CD4-positive, alpha-beta T cell treated with Interferon gamma for 1 hour (primary cell): ENCODE measurements around the gene NEB.
"Not testable (repeated sequence)": the region's sequence is repeated elsewhere in the genome, so short reads cannot be mapped to it uniquely, and the experiment has no call there.

Experiments used
- DNase-seq: peaks from one replicate; pipeline ENCODE4 v3.0.0-alpha.2; 2020

Gene NEB

DNA sequence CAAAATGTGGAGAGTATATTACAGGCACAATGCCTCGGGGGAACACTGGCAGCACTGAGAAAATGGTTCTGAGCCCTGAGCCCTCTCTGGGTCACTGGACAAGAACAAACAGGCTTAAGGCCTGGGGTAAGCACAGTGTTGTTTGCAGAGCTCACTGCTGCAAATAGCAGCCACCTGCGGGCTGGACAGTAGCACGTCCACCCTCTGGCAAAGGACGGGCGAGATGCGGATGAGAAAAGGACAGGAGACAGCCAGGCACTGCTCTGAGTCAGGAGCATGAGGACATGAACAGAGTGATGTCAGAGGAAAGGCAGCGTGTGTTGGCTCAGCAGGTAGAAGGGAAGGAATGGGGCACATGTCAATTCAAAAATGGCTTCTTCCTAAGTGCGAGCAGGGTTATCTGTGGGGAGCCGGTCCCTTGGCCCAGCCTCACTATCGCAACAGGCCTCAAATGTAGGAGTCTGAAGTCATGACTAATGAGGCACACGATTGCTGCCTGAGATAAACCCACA lies 25.9 kb upstream of the NEB start:
- no peak for DNase-seq

DNA sequence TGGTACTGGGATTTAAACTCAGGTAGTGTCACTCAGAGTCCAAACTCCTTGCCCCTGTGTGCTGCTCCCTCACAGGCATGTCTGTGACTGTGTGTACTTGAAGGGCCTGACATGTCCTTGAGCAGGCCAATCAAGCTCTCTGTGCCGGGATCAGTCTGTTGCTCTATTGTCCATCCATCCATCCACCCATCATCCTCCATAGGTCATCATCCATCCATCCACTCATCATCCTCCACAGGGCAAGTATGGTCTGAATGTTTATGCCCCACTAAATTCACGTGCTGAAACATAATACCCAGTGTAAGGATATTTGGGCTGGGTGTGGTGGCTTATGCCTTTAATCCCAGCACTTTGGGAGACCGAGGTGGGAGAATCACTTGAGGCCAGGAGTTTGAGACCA lies 24.5 kb upstream of the NEB start:
- no peak for DNase-seq

DNA sequence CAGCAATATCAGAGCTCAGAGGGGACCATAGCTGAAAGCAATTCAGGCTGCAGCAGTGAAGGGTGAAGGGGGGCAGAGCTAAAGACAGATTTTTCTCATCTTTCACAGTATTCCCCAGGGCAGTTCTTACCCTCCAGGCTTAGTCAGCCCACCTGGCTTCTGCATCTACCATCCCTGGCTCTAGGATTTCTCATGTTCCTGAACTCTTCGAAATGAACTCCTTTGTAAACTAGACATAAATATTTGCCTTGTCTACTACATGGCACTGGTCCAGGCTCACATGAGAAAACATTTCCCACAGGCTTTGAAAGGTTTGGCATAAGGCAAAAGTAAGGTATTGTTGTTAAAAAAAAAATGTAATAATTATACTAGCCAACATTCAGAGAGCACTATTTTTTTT lies 23.6 kb upstream of the NEB start:
- DNase-seq: no peak

DNA sequence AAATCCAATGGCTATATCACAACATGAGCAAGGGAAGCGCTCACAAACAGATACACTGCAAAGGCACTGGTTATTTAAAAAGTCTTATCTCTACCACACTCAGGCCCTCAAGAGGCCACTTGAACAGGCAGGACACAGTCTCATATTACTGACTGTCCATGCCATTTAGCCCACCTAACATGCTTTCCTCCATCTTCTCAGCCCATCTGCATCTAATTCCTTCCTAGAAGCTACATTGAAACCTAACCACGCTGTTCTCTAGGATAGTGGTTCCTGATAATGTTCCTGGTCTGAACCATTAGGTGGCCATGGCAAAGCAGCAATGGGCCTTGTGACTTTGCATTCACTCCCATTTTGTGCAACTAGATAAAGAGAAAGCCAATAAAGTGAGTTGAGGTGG lies 22.5 kb upstream of the NEB start:
- DNase-seq: no peak

DNA sequence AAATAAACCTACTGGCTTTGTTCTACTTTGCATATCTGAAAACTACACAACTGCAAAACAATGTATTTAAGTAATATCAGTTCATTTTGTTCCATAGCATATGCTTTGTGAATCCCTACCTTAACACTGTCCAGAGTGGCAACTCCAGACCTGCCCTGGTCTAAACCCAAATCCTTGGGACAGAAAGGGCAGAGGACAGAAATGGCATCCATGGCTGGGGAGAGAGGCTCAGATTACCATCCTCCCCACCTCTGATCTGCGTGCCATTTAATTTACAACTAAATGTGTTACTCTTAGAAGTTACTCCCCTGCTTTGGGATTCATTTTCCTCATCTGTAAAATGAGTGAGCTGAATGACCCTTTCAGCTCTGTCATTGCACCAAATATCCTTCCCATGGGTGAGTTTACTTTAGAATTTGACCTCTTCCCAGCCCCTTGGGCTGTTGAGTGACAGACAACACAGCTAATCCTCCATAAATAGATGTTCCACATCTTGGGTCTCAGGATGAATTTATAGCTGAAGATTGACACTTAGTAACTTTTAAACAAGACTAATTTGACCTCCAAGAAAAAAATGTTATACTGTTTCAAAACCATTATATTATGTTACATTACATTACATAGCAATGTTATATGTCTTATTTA lies 20.1 kb upstream of the NEB start:
- no peak for DNase-seq

DNA sequence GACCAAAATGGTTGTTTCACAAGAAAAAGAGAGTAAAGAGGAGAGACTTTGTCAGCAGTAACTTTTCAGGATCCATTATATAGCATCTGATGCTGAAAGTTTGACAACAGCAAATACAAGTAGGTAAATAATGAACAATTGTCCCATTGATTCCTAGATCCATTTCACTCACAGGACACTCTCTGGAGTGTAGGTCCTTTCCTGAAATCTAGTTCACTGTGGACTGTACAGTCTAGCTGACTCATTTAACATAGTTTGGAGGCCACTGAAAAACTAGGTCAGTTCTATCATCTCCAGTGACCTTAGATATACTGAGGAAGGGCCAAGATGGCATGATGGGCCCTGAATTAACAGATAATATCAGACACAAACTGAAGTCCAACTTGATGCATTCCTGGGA lies 19.3 kb upstream of the NEB start:
- no peak for DNase-seq

DNA sequence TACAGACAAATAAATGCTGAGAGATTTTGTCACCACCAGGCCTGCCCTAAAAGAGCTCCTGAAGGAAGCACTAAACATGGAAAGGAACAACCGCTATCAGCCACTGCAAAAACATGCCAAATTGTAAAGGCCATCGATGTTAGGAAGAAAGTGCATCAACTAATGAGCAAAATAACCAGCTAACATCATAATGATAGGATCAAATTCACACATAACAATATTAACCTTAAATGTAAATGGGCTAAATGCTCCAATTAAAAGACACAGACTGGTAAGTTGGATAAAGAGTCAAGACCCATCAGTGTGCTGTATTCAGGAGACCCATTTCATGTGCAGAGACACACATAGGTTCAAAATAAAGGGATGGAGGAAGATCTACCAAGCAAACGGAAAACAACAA lies 11.0 kb upstream of the NEB start:
- DNase-seq: not testable (repeated sequence)

DNA sequence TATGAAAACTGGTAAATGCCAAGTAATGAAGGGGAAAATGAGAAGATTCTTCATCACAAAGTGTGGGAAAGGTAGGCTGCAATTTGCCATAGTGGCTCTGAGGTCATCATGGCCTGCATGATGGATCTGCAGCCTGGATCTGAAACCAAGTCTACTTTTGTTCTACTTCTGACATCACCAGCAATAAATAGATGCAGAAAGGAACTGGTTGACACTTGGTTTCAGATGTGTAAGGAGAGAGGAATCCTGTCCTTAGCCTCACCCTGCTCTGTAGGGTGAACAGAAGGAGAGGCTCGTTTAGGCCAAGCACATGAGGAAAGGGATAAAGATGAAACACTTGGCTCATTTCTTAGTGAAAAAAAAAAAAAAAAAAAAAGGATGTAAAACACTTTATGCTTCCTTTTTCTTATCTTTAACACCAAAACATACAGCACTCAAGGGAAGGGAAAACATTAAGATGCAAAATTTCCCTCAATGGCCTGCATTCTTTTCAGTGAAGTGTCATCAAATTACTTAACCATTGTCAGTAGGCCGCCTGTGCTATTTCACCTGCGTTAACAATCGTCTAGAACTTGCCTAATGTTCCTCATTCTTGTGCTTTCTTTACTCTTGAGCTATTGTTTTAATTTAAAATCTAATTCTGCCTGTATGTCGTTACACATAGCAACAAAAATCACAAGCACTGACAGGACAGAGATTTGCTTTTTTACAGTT lies 3.9 kb downstream of the NEB start:
- DNase-seq: no peak

DNA sequence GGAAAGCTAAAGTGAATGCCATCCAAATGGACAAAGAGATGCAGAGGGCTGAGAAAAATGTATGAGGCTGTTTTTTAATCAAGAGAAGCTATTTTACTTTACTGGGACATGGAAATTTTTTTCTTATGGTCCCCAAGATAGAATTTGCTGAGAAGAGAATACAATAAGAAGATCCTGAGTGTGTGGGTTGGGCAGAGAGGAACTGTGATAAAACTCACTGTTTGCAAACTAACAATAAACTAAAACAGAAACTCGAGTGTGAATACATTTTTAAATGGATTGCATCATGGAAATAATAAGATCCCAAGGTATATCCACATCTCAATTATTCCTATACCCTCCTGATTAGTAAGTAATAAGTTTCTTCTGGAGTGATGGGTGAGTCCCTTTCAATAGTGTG lies 4.4 kb downstream of the NEB start:
- no peak for DNase-seq

DNA sequence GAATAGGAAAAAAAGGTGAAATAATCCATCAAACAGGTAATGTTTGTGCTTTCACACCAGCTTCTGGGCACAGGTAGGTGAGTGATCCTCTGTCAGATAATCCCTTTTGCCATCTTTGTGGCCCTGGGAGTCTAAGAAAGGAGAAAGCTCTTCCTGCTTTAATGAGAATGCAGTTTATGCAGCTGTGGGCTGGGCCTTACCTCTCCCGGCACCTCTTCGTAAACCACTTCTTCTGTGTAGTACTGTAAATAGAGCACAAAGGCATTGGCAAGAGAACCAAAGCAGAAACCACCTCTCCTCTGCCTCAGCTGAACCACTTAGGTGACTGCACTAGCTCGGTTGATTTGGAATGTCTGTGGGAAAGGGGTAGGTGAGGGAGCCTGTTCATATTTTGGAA lies 4.9 kb downstream of the NEB start:
- DNase-seq: no peak

DNA sequence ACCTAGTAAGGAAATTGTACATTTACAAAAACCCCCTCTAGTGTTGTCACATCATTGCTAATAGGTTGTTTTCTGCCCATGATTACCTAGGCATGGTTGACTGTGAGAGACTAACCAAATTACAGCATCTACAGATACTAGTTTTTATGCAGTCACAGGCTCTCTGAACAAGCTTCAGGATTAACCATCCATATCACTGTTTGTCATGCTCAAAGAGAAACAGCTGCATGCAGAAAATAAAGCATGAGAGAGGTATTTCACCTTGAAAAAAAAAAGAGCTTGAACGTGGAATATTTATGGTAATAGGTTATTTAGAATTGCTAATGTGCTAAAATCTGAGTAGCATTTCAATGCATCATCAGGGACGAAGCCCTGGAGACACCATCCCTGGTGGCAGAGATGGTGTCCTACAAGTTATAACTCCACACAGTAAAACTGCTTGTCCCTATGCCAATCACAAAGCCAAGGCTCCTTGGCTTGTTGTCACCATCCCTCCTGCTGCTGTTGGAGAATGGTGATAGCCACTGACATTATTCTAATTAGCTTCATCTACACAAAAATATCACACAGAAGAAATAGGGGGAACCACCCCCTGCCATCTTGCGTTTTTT lies 5.4 kb downstream of the NEB start:
- no peak for DNase-seq

DNA sequence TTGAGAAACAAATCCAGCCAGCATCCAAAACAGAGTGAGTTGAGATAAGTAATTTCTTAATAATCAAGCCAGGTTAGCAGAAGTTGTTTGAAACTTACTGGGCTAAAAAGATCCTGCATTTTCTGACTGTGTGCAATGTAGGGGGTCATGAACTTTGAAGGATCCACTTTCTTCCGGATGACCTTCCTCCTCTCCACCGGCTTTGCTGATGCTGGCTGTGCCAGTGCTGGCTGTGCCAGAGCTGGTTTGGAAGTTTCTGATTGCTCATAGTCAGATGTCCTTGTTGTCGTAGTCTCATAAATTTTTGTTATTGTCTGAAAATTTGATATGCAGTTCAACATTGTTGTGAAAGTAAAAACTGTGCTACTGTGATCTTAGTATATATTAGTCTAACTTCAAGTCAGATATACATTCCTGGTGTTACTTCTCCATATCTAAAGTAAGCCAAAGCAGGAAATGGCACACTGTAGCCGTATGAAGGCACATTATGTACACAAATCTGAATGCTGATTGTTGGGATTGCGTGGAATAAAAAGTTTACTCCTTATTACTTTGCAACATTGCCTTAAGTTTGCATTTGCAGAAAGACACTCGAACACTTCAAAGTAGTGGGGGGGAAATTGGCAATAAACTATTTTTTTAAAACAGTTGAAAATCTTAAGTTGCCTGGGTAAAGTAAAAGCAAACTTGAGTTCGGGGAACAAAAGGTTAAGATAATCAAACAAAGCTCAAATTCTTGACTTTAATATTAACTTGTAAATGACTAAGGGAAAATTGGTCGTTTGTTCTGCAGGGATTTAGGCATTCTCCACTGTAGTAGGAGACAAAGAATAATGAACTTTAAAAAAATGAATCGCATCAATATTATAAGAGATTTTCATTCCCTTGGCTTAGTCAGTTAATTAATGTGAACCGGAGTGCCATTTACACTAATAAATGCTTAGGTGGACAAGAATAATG lies 6.4 kb downstream of the NEB start:
- DNase-seq: no peak

DNA sequence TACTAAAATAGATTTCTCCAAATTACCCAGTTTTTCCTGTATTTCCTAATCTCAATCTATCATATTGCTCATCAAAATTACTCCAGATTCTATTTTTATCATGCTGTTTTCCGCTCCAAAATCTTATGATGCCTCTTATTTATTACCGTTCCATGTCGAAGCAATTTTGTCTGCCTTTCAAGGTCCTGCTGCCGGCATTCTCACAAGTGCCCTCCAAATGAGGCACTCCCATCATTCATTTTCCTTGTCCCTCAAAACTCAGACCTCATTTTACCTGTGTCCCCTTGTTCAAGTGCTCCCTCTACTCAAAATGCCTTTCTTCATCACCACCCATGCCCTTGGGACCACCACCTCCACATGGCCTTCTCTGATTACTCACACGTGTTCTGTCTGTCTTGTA lies 13.1 kb downstream of the NEB start:
- no peak for DNase-seq

DNA sequence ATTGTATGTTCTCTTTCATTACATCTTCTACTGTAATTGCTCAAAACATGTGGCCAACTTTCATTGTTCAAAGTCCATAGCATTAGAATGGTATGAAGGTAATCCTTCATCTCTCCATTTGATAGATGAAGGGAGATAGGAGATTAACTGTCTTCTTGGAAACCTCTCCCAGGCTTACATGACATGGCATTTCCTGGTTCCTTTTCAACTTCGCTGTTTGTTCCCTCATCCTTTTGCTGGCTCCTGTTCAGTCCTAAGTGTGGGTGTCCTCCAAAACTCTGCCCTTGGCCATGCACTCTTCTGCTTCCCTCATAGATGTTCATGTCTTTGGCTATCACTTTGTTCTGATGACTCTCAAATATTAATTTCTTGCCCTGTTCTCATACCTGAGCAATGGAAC lies 13.8 kb downstream of the NEB start:
- DNase-seq: no peak

DNA sequence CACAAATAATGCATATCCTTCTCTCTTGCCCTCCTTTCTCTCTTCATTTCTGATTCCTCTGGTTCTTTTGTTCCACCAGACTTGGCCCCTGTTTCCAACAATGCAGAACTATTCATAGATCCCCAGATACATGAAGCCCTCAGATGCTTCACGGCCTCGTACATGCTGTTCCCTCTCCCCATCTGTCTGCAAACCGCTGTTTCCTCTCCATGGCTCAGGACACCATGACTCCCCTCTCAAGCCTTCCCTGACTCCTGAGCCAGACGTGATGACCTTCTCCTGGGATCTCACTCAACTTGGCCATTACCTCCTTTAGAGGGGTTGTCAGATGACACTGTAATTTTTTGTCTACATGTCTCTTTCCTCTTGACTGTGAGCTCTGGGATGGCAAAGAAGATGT lies 15.5 kb downstream of the NEB start:
- no peak for DNase-seq

DNA sequence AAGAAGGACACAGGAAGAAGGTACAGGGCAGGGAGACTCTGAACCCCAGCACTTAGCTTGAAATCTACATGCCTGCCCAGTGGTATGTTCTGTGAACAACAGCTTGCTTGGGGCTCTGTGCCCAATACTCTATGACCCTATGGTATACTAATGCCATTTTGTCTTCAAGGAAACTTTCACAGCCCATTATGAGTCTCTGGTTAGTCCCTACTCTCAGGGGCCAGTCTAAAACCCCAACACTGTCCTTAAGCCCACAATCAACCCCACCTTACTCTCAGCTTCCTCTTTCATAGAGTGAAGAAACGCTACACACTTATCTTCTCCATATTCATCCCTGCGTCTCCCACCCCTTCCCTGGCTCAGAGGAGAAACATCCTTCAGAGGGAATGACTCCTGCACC lies 16.0 kb downstream of the NEB start:
- DNase-seq: no peak

DNA sequence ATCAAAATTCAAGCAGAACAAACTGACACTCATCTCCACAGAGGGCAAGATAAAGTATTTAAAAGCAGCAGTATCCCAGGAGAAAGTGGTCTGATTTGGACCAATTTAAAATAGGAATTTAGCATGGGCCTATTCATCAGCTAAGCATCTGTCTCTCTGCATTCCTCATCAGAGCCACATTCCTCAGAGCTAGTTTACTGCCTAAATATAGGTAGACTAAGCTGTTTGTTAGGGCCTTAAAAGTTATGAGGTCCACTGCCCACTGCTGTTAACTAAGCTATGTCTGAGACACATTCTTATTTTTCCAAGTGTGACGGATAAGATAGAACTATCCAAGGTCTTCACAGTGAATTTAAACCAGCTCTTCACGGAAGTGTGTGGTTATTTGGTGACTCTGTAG lies 17.6 kb downstream of the NEB start:
- no peak for DNase-seq

DNA sequence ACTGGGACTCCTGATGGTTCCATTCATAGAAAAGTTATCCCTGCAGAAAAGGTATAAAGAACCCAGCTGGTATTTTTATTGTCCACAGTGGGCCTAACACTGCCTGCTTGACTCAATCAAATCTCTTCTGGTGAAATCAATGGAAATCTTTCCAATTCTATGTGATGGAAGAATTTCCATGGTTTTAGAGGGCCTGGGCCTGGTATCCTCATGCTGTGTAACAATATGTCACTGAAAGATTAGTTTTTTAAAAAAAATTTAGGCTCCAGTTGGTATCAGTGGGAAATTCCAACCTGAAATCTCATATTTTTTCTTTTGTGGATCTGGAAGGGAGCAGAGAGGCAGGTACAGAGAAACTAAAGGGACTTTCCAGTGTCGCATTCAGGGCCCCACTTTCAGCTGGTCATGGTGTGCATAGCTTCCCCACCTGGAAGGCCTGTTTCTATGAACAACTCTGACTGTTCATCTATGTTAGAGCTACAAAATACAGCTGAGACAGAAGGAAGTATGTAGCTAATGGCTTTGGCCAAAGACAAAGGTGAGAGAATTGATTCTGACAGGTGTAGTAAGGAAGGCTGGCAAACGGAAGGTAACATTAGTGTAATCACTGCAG lies 20.9 kb downstream of the NEB start:
- DNase-seq: no peak

DNA sequence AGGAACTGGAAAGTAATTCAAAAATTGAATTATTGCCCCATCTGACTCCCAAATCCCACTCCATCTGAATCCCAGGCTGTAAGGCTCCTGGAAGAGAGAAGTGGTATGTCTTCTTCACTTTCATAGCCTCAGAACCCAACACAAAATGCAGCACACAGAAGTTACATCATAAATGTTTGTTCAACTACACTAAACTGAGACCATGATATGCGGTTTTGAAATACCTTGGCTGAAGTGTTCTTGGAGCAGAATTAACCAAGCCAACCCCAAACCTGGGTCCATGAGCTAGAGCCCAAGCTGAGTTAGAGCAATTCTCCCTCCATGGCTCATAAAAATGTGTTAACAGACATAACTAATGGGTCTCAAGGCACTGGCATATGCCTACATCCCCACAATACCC lies 23.3 kb downstream of the NEB start:
- DNase-seq: no peak

DNA sequence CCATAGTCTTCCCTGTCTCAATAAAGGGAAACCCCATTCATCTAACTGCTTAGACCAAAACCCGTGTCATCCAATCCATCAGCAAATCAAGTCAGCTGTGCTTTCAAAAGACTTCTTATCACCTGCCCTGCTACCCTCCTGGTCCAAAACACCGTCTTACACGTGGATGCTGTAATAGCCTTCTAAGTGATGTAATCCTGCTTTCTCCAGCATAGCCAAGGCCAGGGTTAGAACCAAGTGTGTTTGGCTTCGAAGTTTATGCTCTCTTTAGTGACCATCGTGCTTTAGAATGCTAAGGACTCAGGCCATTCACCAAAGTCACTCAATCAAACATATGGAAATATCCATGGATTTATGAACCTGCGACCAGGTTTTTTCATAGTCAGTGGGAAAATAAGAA lies 25.5 kb downstream of the NEB start:
- DNase-seq: no peak

DNA sequence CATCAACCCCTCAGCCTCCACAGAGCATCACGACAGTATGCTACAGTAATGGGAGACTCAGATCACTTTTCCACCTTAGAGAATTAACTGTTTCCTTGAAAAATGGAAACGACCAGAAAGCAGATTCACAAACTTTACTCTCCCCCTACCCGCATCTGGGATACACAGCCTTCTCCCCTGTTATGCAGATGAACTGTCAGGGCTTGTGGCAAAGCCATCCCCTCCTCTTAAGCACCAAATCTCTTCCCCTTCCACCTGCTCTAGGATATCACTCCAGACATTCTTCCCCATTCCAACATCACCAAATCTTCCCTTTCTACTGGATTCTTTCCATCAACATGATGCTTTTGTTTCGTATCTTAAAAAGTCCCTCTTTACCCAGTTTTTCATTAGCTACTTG lies 26.4 kb downstream of the NEB start:
- no peak for DNase-seq

DNA sequence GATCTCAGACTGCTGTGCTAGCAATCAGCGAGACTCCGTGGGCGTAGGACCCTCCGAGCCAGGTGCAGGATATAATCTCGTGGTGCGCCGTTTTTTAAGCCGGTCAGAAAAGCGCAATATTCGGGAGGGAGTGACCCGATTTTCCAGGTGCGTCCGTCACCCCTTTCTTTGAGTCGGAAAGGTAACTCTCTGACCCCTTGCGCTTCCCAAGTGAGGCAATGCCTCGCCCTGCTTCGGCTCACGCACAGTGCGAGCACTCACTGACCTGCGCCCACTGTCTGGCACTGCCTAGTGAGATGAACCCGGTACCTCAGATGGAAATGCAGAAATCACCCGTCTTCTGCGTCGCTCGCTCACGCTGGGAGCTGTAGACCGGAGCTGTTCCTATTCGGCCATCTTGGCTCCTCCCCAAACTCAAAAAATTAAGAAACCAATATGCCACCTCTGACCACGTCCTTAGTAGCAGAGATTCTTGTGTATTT lies 29.8 kb downstream of the NEB start:
- DNase-seq: not testable (repeated sequence)

DNA sequence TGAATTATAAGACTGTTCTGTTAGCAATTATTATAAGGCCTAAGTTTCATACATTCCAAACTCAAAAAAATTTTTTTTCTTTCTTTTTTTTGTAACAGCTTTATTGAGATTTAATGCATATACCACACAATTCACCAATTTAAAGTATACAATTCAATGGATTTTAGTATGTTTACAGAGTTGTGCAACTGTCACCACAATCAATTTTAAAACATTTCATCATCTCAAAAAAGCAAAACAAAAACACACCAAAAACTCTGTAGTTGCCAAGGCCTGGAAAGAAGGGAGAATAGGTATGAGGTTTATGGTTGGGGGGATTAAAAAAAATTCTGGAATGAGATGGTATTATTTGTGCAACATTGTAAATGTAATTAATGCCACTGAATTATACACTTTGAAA lies 36.1 kb downstream of the NEB start:
- not testable (repeated sequence) for DNase-seq
